HCT116 (cell line): ENCODE results near the gene SNIP1.

Experiments
- ATF3 ChIP-seq: IDR thresholded peaks from 2 replicates; pipeline ENCODE4 v1.6.1; 2012
- CTCF ChIP-seq, 3 experiments: fragments of 200-600 bp in 1 of 3; sonication (generic) in 1 of 3; IDR thresholded peaks in 2 of 3; conservative IDR thresholded peaks in 1 of 3; 2 replicates each; pipeline ENCODE4 v1.5.1; 2012 to 2017; ENCODE audit warnings: low read depth in 2 of 3, low read length in 2 of 3, antibody characterized with exemption in 1 of 3, borderline replicate concordance in 1 of 3, control low read depth in 1 of 3, mild to moderate bottlenecking in 1 of 3, mixed read lengths in 1 of 3, mixed run types in 1 of 3, moderate library complexity in 1 of 3; ENCODE audit not compliant: insufficient read depth in 1 of 3
- EGR1 ChIP-seq: IDR thresholded peaks from 2 replicates; pipeline ENCODE4 v1.6.1; 2012; ENCODE audit warnings: low read depth
- ELF1 ChIP-seq: IDR thresholded peaks from 2 replicates; pipeline ENCODE4 v1.6.1; 2012; ENCODE audit warnings: low read depth, borderline replicate concordance
- EZH2 ChIP-seq: fragments of 200-600 bp; sonication (generic); IDR thresholded peaks from 2 replicates; pipeline ENCODE4 v1.6.1; 2017; ENCODE audit warnings: antibody characterized with exemption, mixed run types
- POLR2A ChIP-seq: IDR thresholded peaks from 2 replicates; pipeline ENCODE4 v1.7.0; 2011; ENCODE audit warnings: borderline replicate concordance; ENCODE audit not compliant: insufficient read depth, insufficient read length; ENCODE audit errors: extremely low read depth
- POLR2AphosphoS5 ChIP-seq: IDR thresholded peaks from 2 replicates; pipeline ENCODE4 v1.6.1; 2011; ENCODE audit warnings: mild to moderate bottlenecking, low read depth, low read length, moderate library complexity
- SIN3A ChIP-seq: IDR thresholded peaks from 2 replicates; pipeline ENCODE4 v1.6.1; 2012; ENCODE audit warnings: low read depth
- SRF ChIP-seq: IDR thresholded peaks from 2 replicates; pipeline ENCODE4 v1.6.1; 2012; ENCODE audit warnings: low read depth
- TCF7L2 ChIP-seq: IDR thresholded peaks from 2 replicates; pipeline ENCODE4 v1.7.0; 2011; ENCODE audit warnings: borderline replicate concordance, inconsistent platforms; ENCODE audit not compliant: insufficient read depth, insufficient read length; ENCODE audit errors: extremely low read depth
- ZFX ChIP-seq: fragments of 450-650 bp; IDR thresholded peaks from 2 replicates; pipeline ENCODE4 v1.6.1; 2017

- TF ChIP-seq CTCF (IDR thresholded peaks at IDR 0.05 in 2 of 3, conservative IDR thresholded peaks at IDR 0.05 in 1 of 3; ENCODE audit: borderline replicate concordance in 1 of 3, insufficient read depth in 1 of 3, low read depth in 2 of 3, low read length in 2 of 3) (no peak), EZH2 (no peak), EGR1 (no peak), POLR2AphosphoS5 (no peak), POLR2A (no peak), ELF1 (no peak), SIN3A (no peak), TCF7L2 (no peak), SRF (no peak), ATF3 (no peak), ZFX (no peak)
These were observed 10.8 kb upstream of the SNIP1 start for GRCh38 chr1:37564892-37565291.
